NCI-H1048 (cell line): ENCODE results near the gene VSX1.

Source experiments
- DNase-seq: peaks from one replicate; lab custom pipeline; 2025; lab: John Stamatoyannopoulos, UW

The VSX1 gene

GRCh38 chr20:25040438-25040831, 41.5 kb downstream of the VSX1 start:
- no peak for DNase-seq

DNA sequence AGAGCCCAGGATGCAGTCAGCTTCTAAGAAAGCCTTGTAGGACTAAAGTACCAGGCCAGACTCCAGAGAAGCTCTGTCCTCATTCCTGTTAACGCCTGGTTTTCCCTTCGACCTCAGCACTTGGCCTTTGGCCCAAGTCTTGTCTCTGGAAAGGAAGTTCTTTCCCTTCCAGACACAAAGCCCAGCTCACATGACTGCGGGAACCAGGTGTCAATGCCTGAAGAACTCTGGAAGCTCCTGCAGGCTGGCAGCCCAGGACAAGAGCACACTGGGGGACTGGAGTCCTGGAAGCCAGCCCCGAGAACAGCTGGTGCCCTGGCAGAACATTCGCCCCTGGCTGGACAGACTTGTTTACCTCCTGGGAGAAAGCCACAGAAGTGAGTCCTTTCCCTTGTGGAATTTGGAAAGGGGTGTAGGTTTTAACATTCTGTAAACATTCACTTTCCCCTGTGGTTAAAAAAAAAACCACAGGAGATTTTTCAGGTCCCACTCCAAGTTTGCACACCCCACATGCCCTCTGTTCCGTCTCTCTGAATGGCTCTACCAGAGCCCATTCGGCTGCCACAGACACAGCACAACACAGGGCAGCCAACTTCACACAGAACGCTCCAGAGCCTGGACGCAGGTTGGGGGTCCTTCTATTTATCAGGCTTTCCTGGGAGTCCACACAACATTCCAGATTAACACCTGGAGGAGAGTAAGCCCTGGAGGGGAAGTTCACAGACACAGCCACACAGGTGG, 42.1 kb downstream of the VSX1 start:
- DNase-seq = no peak

- DNase-seq = no peak
These were observed 43.3 kb downstream of the VSX1 start for GRCh38 chr20:25038591-25039015.

DNA sequence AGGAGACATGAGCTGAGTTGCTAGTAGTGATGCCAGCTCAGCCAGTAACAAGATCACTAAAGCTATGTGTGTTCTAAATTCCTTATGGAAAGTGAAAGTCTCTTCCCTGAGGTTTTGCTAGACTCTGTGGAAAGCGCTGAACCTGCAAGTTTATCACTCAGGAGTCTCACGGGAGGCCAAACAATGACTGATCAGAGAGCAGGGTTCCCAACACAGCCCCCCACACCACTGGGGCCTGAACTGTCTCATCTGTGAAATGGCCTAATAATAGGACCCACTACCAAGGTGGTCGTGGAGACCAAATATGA, 43.9 kb downstream of the VSX1 start:
- no peak for DNase-seq

DNA sequence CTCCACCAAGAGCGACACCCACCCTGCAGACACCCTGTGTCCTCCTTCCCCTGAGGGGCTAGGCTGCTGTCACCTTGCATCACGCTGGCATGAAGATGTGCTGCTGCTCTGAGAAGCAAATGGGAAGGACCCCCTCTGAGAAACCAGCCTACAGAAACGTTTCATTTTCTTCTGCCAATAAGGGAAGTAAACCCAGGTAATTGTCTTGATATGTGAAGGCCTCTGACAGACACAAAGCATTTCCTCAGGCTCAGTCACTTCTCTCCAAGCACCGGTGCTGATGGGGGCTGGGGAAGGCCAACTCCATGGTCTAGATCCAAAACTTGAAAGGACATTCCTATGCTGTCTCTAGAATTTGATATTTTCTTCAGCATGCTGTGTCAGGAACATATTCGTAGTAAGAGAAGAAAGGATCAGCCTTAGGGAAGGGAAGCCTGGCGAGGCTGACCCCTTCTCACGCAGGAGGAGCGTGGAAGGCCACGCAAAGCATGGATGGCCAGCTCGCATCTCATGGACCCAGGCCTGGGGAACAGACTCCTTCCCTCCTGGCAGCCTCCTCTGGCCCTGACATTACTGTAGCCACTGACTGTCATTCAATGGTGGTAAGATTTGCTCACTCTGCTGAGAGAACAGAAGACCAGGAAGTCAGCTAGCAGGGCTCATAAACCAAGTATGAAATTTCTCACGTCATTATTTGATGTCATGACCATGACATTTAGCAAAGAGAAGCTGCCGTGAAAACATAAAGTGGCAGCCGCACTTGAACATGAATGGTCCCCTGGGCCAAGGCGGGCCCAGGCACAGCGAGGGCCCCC, 44.4 kb downstream of the VSX1 start:
- DNase-seq = no peak

GRCh38 chr20:25036331-25036936, 45.5 kb downstream of the VSX1 start:
- DNase-seq = no peak

DNA sequence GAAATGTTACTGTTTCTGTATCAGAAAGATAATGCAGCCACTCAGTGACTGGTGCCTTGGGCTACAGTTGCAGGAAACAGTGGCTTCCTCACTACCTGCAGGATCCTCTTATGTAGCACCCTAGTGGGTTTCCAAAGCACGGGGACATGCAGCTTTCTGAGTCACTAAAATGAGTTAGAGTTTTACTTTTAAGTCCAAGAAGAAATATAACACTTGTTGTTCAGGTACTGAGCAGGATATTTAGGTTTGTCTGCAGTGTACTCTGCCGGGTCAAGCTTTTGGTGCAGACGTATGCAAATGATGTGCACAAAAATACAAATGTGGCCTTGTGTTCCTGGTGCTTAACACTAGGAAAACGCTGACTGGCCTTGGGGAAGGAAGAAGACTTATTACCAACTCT, 46.0 kb downstream of the VSX1 start:
- no peak for DNase-seq

GRCh38 chr20:25033924-25034300, 48.0 kb downstream of the VSX1 start:
- no peak for DNase-seq

DNA sequence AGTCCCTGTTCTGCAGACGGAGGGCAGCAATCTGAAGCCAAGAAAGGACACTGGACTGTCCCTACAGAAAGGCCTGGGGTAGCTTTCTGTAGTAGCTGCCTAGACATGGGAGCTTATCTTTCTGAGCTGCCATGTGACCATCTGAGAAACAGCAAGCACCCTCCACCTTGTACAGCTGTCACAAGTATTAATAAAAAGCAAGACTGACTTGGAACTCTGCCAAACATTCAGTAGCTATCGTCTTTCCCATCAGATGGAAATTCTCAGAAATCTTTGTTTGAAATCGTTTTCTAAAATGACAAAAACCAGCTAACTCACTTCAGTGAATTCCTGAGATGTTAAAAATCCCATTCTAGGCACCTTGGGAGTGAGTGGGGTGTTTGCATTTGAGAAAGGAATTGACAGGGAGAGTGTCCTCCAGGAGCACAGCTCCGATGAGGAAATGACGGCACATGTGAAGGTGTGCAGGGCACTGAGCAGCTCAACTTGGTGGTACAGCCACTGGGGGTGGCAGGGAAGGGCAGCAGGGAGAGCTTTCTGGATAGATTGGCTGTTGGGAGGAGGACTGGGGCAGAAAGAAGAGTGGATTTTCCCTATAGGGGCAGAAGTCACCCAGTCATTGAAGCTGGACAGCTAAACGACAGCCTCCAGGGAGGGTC, 48.5 kb downstream of the VSX1 start:
- peak; percentile 7 for DNase-seq

- DNase-seq = peak; percentile 85
These were observed 49.3 kb downstream of the VSX1 start for GRCh38 chr20:25032478-25033264.

DNA sequence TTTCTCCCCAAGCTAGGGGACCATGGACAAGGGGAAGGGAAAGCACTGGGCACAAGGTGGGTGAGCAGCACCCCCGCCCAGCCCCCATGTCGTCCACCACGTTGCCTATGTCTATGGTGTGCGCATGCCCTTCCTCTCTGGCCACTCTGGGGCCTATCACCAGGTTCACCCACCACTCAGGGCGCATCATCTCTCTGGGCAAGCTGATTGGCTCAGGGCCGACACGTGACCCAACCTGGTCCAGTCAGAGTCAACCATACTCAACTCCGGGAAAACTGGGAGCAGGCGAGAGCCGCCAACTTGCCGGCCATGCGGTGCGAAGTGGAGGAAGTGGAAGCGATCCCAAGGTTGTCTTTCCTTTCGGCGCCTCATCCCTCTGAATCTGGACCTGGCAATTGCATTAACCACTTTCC, 49.9 kb downstream of the VSX1 start:
- no peak for DNase-seq

GRCh38 chr20:25031241-25031640, 50.7 kb downstream of the VSX1 start:
- no peak for DNase-seq

DNA sequence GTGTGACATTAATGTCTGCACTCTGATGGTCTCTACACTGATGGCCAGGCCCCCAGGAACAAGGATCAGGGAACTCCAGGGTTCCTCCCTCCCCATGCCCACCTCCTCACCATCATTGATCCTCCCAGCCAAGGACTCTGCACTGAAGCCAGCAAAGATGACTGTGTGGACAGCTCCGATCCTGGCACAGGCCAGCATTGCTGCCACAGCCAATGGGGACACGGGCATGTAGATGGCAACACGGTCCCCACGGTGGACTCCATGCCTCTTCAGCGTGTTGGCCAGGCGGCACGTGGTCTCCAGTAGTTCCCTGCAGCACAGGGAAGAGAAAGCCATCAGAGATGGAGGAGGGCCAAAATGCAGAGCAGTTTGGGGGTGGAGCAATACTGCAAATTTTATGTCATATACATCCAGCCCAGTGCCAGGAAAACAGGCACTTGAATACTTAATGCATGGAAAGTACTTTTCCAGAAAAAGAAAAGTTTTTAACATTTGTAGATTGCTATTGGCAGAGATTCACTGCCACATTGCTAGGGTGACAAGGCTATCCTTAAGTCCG, 51.2 kb downstream of the VSX1 start:
- no peak for DNase-seq

DNA sequence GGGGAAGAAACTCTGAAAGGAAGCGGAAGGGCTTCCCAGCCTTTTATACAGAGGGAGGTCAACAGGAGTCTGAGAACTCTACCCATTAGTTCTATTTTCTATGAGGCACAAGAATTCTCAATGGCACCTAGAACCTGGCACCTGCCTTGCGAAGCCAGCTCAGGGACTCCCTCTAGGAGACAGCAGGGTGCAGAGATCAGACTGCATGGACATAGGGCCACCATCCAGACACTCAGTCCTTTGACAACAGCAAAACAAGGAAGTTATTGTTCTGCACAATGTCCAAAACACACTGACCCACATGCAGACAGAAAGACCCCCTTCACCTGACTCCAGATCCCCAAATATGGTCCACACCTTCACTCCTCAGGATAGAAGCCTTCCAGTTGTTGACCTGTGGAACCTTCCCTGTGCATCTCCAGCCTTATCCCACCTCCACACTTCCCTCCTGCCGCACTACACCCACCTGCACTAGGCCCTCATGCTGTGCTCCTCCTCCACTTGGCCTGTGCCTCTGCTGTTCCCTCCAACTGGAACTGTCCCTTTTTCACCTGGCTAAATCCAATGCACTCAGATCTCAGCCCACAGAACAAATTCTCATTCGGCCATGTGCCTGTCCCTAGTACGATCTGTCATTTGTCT, 51.8 kb downstream of the VSX1 start:
- no peak for DNase-seq

GRCh38 chr20:25025986-25026605, 55.8 kb downstream of the VSX1 start:
- no peak for DNase-seq
